Measurements from ENCODE around the gene GRM5.
A peak's percentile ranks its signal among the peaks of the same experiment; 100 is the strongest.

Gene GRM5

DNA sequence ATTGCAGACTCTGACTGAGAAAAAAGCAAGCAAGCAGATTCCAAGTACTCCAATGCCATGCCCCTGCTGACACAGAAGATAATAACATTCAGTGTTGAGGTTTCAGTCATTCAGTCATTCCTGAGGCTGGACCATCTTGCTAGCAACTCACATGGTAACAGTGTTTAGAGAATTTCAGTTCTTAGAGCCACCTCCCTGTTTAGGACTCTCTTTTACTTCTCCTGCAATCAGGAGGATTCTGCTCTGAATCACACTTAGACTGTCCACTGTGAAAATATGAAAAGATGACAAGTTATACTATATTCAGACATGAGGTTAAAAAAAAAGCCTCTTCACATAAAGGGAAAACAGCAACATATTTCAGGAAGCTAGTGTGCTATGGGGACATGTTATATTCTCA lies 544.4 kb downstream of the GRM5 start:
- in situ Hi-C loops (cut with HindIII; ENCODE audit: low pct_unique_long_range_greater_than_20kb, low sequenced_read_pairs) = no loop called here
- no peak for DNase-seq (ENCODE audit: low read depth in 1 of 2, low spot score in 1 of 2)
- TF ChIP-seq JUND (IDR thresholded peaks at IDR 0.05; ENCODE audit: low read depth) = no peak

DNA sequence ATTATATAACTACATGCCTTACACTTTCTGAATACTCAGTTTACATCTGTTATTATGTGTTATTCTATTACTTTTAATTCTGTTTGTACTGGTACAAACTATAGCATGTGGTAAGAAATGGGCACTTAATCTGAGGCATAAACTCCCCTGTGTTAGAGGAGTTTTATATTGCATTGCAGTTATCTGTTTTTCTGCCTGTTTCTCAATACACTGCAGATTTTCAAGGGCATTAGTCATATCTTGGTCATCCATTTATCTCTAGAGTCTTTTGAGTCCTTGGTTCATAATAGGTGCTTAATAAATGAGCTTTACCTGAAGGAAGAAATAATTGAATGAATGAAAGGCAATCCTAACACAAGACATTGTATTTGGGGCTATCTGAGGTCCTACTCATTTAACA lies 545.4 kb downstream of the GRM5 start:
- DNase-seq (ENCODE audit: low read depth in 1 of 2, low spot score in 1 of 2) = no peak
- no peak for TF ChIP-seq JUND (IDR thresholded peaks at IDR 0.05; ENCODE audit: low read depth)
- in situ Hi-C loops (cut with HindIII; ENCODE audit: low pct_unique_long_range_greater_than_20kb, low sequenced_read_pairs) = no loop called here

DNA sequence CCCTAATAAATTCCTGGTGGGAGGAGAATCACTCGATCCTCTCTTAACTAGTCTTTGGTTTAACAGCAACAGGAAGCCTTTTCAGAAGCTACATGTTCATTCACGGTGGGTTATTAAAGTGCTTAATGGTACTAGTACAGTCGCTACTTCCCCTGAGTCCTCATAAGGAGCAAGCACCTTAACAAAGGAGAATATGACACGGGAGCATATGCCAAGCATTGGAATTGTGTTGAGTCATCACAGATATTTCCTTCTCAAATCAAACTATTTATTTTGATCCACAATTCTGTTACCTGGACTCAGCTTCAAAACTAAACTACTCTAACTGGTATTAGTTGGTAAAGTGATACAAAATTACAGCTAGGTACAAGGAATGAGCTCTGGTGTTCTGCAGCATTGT lies 550.8 kb downstream of the GRM5 start:
- no peak for DNase-seq (ENCODE audit: low read depth in 1 of 2, low spot score in 1 of 2)
- TF ChIP-seq JUND (IDR thresholded peaks at IDR 0.05; ENCODE audit: low read depth) = no peak
- in situ Hi-C loops (cut with HindIII; ENCODE audit: low pct_unique_long_range_greater_than_20kb, low sequenced_read_pairs) = no loop called here

DNA sequence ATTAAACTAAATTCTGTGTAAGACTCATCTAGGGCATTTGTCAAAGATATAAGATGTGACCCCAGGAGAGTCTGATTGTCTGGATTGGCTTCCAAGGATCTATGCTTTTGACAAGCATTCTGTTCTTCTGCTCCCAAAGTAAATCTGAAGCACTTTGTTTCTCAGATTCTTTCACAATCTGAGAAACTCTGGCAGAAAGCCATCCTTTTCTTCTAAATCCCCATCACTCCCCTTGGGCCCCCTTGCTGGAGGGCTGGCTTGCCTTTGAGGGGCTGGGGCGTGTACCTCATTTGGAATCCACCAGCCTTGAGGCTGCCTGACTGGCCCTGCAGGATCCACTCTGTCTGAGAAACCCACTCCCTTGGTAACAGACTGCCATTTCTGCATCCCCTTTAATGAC lies 554.8 kb downstream of the GRM5 start:
- in situ Hi-C loops (cut with HindIII; ENCODE audit: low pct_unique_long_range_greater_than_20kb, low sequenced_read_pairs) = no loop called here
- no peak for TF ChIP-seq JUND (IDR thresholded peaks at IDR 0.05; ENCODE audit: low read depth)

DNA sequence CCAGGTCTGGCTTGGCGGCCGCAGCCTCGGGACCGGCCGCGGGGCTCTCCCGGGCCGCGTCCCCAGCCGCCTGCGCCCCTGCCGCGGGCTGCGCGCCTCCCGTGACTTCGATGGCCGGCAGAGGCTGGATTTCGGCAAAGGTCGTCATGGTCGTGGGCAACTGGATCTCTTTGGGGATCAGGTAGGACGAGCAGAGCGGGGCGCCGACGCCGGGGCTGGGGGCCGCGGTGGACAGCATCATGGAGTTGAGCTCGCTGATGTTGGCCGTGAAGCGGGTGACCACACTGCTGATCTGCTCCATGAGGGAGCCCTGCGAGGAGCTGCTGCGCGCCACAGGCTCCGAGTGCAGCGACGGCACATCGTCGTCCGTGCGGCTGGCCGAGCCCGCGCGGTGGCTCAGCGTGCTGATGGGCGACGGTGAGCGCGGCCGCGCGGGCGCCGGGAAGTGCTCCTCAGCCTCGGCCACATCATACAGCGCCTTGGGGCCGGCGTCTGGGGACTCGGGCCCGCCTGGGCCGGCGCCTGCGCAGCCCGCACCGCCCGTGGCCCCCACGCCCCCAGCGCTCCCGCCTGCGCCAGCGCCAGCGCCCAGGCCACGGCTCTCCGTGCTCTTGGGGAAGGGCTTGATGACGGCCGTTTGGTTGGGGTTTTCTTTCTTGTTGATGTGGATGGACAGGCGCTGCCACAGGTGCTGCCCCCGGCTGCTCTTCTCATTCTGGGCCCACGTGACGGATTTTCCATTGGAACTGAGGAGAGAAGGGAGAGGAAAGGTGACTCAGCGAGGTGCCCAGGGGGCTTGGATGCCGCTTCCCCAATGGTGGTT lies 556.8 kb downstream of the GRM5 start:
- TF ChIP-seq JUND (IDR thresholded peaks at IDR 0.05; ENCODE audit: low read depth) = no peak
- in situ Hi-C loops (cut with HindIII; ENCODE audit: low pct_unique_long_range_greater_than_20kb, low sequenced_read_pairs) = no loop called here
- DNase-seq (ENCODE audit: low read depth in 1 of 2, low spot score in 1 of 2) = no peak

More for the DNA sequence above, 554.8 kb downstream of the GRM5 start:
- no peak for DNase-seq (ENCODE audit: low read depth in 1 of 2, low spot score in 1 of 2)

DNA sequence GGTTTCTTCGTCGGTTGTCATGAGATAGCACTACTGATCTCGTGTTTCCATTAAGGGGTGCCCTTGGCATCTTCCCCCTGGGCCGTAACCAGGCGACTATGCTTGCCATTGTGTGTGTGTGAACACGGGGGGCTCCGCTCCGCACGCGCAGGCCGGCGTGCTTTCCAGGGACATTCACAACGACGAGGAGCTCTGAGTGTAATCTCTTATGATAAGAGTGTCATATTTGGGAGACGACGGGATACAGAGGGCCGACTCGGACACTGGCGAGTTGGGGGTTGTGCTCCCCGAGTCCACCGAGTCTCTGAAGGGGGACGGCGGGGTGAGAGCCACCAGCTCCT lies 557.4 kb downstream of the GRM5 start:
- in situ Hi-C loops (cut with HindIII; ENCODE audit: low pct_unique_long_range_greater_than_20kb, low sequenced_read_pairs) = no loop called here
- no peak for TF ChIP-seq JUND (IDR thresholded peaks at IDR 0.05; ENCODE audit: low read depth)
- no peak for DNase-seq (ENCODE audit: low read depth in 1 of 2, low spot score in 1 of 2)

DNA sequence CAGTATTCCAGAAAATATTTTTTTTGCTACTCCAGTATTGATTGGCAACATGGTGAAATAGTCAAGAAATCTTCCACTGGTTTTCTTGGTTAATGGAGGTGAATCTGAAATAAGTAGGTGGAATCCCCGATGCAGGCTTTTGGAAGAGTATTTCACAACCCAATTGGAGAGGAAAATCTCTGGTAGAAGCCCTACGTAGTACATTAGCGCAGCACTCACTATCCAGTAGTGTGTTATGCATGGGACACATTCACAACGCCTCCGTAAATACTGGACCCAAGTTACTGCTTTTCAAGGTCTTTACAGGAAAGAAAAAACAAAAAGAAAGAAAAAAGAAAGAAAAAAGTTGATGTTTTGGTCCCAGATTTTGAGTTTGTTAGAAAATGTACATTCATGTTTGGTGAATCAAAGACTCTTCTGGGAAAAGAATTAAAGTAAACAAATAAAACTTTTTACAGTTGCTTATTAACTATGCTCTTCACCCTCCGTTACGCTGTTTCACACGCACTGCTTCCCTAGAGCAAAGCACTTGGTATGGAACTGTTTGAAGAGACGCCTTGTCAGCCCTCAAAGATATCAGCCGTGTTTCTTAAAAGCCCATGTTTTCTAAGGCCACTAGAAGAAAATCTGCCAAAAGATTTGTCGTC lies 557.9 kb downstream of the GRM5 start:
- TF ChIP-seq JUND (IDR thresholded peaks at IDR 0.05; ENCODE audit: low read depth) = no peak
- in situ Hi-C loops (cut with HindIII; ENCODE audit: low pct_unique_long_range_greater_than_20kb, low sequenced_read_pairs) = no loop called here

DNA sequence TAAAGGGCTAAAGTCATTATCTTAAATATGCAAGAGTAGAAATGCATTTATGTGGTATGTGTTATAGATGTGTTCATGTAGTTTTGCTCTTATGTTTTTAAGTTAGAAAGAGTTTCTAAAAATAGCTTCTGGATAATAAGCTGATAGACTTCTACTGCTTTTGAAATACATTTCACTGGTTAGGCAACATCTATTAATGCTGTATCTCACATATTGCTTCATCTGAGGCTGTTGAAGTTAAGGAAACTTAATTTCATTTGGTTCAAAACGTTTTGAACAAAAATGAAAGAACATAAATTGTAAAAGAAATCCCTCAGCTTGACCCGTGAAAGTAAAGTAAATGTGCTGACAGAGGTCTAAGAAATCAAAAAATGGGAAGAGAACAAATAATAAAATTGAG lies 564.2 kb downstream of the GRM5 start:
- DNase-seq (ENCODE audit: low read depth in 1 of 2, low spot score in 1 of 2) = no peak

More for the DNA sequence above, 557.9 kb downstream of the GRM5 start:
- no peak for DNase-seq (ENCODE audit: low read depth in 1 of 2, low spot score in 1 of 2)

DNA sequence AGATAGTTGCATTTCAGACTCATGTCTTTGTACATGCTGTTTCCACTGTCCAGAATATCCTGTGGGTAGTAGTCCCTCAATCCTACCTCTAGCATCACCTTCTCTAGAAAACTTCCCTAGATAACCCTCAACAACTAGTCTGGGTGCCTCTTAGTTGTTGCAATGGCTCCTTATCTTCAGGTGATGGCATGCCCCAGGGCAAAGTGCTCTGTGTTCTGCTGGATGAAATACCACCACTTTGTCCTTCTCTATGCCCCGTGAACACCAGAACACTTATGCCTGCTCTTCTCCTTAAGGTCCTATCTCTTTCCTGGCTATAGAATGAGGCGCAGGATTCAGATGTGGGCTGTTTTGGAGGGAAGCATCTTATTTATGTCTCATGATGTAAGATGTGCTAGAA lies 569.9 kb downstream of the GRM5 start:
- DNase-seq (ENCODE audit: low read depth in 1 of 2, low spot score in 1 of 2) = no peak
- in situ Hi-C loops (cut with HindIII; ENCODE audit: low pct_unique_long_range_greater_than_20kb, low sequenced_read_pairs) = no loop called here

More for the DNA sequence above, 564.2 kb downstream of the GRM5 start:
- in situ Hi-C loops (cut with HindIII; ENCODE audit: low pct_unique_long_range_greater_than_20kb, low sequenced_read_pairs) = no loop called here
- TF ChIP-seq JUND (IDR thresholded peaks at IDR 0.05; ENCODE audit: low read depth) = no peak

DNA sequence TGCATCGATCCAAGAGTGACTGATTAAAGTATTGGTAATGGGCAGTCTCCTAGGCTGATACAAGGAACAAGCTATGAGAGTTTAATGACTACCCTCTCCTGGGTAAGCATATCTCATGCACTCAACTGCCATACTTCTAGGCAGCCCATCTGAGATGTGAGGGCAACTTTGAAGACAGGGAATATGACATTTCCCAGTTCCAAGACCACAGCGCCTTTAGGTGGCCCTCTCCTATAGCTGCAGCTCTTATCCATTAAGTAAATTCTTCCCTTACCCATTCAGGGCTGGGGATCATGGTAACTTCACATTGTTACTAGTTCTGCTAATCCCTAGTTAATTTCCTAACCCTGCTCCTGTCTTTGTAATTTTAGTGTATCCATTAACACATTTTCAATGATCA lies 570.9 kb downstream of the GRM5 start:
- in situ Hi-C loops (cut with HindIII; ENCODE audit: low pct_unique_long_range_greater_than_20kb, low sequenced_read_pairs) = no loop called here
- TF ChIP-seq JUND (IDR thresholded peaks at IDR 0.05; ENCODE audit: low read depth) = no peak
- peak in 1 of 2 experiments; percentile 16 for DNase-seq (ENCODE audit: low read depth in 1 of 2, low spot score in 1 of 2)

More for the DNA sequence above, 569.9 kb downstream of the GRM5 start:
- TF ChIP-seq JUND (IDR thresholded peaks at IDR 0.05; ENCODE audit: low read depth) = no peak

DNA sequence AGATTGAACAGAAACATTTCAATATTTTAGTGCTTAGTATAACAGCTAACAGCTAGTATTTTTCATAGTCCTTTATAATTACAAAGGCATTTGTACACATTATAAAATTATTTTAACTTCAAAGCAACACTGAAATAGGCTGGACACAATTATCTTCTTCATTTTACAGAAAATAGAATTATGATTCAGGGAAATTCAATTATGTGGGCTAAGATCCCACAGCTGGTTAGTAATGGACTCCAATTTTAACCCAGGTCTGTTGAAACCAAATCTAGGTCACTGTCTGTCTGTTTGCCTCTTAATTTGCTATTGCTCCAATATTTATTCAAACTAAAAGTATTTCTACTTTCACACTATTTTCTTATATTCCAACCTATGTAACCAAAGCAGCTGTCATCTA lies 574.1 kb downstream of the GRM5 start:
- no peak for DNase-seq (ENCODE audit: low read depth in 1 of 2, low spot score in 1 of 2)
- in situ Hi-C loops (cut with HindIII; ENCODE audit: low pct_unique_long_range_greater_than_20kb, low sequenced_read_pairs) = no loop called here
- no peak for TF ChIP-seq JUND (IDR thresholded peaks at IDR 0.05; ENCODE audit: low read depth)

DNA sequence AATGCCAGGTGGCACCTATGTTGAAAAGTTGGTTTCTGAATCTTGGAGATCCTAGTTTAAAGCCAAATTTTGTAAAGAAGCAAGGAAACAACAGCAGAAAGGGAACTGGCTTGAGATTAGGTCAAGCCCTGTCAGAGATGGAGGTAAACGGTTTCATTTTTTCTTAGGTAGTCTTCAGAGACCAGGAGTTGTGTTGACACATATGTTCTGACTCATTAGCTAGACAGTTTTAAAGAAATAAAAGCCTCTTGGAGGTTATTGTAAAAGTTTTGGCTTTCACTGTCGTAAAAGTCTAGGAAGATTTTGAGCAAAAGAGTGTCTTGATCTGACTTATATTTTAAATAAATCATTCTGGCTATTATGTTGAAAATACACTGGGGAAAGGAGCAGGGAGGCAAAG lies 576.8 kb downstream of the GRM5 start:
- no peak for DNase-seq (ENCODE audit: low read depth in 1 of 2, low spot score in 1 of 2)
- in situ Hi-C loops (cut with HindIII; ENCODE audit: low pct_unique_long_range_greater_than_20kb, low sequenced_read_pairs) = no loop called here
- TF ChIP-seq JUND (IDR thresholded peaks at IDR 0.05; ENCODE audit: low read depth) = no peak

DNA sequence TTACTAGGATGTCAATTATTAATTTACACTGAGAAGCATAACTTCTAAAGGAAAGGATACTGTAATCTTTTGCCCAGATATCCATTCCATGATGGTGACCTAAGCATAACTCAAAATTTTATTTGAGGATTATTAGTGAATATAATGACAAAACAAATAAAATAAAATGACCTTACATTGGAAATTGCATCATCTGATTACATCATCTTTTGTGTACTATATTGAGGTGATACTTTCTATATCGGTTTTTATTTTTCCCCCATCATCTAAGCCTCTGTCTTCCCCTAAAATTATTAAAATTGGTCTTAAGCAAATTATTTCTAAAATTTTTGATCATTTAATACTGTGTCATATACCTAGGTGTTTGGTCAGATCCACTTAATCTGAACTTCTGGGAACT lies 578.1 kb downstream of the GRM5 start:
- no peak for DNase-seq (ENCODE audit: low read depth in 1 of 2, low spot score in 1 of 2)
- TF ChIP-seq JUND (IDR thresholded peaks at IDR 0.05; ENCODE audit: low read depth) = no peak
- in situ Hi-C loops (cut with HindIII; ENCODE audit: low pct_unique_long_range_greater_than_20kb, low sequenced_read_pairs) = no loop called here
